DMS79 (cell line): ENCODE measurements around the gene DNM3.

ENCODE experiments used
- DNase-seq: peaks from one replicate; lab custom pipeline; 2025; lab: John Stamatoyannopoulos, UW

Gene DNM3

DNA sequence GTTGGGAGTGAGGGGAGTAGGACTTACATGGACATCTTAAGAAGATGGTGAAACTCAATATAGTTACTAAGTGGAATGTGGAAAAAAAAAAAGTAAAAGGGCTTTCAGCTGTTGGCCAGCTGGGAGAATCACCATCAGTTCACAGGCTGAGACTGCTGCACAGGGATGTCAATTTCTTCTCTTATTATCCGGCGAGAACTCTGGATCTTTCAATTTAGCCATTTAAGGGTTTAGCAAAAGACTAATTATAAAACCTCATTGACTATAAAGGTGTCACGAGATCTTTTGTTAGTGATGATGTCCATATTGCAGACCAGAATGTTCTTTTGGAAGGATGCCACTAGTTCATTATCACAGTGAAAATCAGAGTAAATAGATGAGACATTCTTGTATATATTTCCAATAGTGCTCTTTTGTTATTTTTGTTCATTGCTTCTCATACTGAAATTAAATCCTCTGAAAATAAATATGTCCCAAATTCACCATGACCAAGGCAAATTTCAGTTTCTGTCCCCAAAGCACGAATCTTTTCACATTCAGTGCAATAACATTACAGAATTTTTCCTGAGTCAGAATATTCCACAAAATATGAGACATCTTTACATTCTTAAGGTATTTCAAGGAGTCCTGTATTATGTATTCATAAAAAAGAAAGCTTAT, 266.1 kb downstream of the DNM3 start:
- no peak for DNase-seq

DNA sequence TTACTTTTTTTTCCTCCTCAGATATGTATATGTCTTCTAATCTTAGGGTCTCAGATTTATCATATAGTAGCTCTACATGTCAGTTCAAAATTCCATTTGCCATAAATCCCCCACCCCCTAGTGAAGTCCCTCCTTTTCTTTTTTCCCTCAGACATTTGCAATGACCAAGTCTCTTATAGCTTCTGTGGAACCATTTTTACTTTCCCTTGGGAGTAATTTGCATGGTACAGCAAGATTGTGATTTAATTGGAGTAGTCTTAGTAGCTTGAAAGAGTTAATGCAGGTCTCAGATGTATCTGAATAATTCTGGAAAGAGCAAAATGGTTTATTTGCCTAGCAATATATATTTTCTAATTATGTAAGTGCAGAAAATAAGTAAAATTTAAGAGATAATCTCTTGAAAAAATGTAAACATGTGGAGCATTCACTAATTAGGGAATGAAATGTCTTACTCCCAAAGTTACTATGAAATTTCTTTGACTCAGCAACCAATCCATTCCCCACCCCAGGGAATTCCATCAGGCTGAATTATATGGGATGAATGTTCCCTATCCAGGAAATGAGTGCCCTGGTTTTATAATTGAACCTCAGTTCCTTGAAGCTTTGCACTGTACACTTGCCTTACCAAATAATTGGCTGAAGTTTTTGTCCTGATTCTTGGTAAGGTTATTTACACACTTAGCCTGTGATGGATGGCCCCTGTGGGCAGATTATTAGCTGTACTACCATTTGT, 267.0 kb downstream of the DNM3 start:
- DNase-seq: no peak

DNA sequence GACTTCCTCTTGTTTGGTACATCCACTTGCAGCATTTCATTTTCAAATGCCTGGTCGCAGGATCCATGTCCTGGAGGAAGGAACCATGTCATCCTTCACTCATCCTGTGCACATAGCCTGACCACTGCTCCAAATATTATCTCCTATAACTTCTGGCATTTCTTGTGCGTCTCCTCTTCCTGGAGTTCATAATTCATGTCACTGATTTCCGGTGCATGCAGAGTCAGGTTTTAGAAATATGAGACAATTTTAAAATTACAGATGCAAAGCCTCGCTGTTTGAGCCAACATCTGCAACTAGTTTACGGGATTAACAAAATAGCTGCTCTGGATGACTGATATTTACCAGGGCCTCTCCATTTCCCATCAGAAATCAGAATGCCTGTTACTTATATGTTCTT, 268.1 kb downstream of the DNM3 start:
- no peak for DNase-seq

DNA sequence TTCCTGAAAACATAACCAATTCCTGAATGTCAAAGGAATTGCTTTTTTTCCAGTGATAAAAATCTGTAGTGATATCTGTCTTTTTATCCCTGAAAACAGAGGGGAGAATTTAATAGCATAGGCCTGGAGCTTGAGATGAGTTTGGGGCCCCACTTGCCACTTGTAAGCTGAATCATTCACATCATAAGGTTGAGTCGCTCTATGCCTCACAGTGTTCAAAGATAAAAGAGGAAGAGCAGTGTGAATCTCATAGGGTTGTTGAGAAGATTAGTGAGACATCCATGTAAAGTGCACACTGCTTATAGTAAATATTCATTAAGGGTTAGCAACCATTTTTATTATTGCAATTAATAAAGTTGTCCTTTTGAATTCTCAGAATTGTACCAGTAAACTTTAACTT, 271.3 kb downstream of the DNM3 start:
- DNase-seq: no peak

DNA sequence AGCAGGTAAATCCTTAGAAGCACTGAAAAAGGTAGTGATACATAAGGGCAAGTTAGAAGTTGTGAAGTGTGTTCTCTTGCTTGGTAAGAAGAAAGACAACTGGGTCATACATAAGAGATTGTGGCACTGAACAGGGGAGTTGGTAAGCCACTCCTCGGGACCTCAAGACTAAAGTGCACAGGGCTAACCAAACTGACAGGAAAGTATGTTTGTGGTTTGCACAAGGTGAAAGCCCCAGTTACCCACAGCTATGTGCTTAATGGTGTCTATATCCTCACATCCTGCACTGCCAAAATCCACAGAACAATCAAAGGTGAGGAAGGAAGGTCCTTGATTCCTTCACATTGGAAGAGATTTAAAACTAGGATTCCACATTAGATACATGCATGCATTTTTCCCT, 276.5 kb downstream of the DNM3 start:
- DNase-seq: no peak

DNA sequence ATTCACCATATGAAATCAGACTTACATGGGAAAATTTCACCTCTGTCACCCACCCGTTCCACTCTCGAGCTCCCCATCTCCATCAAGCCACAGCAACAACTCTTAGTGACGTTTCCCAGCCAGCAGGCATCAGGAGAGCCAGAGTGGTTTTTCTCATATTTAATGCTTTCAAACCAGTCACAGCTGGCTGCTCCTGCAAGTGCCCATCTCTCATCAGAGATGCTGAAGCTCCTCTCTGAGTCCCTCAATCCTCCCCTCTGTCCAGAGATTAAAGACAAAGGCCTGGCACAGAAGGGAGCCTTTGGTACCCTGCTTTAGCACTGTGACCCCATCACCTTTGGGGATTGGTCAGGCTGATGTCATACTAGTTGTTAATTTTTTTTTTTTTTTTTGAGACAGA, 277.3 kb downstream of the DNM3 start:
- no peak for DNase-seq

DNA sequence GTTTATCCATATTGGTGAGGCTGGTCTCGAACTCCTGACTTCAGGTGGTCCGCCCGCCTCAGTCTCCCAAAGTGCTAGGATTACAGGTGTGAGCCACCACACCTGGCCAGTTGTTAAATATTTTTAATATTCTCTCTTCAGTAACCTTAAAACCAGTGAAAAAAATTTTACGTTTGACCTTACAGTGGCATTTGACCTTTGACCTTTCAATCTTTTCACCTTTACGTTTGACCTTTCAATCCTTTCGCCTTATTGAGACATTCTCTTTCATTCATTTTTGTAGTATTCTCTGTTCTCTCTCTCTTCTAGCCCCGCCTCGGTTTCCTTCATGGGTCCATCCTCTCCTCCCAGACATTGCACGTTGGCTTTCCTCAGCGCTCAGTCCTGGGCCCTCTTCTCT, 277.9 kb downstream of the DNM3 start:
- no peak for DNase-seq

DNA sequence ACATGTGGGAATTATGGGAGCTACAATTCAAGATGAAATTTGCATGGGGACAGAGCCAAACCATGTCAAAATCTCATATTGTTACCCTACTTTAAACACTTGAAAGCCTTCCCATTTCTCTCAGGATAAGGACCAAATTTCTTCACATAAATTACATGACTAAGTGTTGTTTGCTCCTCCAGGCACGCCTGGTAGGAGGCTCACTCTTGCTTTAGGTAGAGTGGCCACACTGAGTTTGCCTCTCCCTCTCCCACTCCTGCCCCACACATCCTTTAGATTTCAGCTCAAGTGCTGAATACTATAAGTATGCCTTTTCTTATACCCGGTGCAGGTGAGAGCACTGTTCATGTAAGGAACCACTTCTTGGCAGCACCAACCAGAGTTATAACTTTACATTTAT, 279.1 kb downstream of the DNM3 start:
- no peak for DNase-seq

DNA sequence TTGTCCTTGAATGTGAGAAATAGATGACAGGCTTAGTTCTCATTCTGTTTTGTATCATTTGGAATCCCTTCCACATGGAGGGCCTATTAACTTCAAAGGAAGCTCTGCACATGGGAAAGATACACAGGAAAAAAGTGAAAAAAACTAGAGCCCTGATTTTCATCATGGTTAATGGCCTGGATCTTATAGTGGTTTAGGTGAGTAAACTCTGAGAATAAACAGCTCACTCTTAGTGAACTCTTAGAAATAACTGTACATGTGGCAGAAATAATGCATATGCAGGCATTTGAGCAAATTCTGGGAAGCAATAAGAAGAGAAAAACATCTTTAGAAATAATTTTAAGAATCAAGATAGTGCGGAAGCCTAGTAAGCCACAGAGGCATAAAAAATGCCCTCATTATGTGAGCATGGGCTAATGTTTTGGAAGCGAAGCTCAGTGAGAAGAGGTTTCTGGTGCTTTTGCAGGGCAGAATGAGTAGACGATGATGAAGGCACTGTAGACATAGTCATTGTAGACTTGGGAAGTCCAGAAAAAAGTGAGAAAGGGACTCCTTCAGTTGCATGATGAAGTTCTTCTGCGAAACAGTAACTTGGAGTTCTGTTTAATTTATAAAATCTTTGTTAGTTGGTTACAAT, 279.9 kb downstream of the DNM3 start:
- no peak for DNase-seq

DNA sequence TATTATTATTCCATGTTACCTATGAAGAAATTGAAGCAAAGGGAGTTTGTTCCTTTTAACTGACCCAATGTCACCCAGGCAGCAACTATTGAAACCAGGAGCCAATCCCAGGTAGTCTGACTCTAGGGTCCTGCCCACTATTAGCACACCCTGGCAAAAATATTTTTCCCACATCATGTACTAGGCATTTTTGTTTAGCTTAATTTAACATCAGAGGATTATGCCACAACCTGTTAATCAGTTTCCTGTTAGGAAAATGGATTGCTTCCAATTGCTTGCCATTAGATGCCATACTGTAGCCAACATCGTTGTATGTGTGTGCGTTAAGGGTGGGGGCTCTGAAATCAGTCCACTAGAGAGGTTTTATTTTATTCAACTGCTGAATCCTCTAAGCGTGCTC, 281.1 kb downstream of the DNM3 start:
- no peak for DNase-seq

DNA sequence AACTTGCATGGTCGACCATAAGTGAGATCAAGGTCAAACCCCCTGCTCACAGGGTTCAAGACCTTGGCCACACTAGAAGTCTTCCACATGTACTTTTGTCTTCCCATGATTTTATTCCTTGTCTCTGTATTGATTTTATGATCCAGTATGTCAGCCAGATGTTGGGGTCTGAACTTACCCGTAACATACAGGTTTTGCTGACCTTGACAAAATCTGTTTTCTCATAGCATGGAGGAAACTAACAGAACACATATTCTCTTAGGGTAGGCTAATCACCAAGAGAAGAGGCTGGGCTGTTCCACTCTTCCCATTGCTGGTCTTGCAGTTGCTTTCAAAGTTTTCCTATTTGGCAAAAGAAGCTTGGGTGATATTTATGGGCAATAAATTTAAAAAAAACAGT, 284.0 kb downstream of the DNM3 start:
- DNase-seq: no peak

DNA sequence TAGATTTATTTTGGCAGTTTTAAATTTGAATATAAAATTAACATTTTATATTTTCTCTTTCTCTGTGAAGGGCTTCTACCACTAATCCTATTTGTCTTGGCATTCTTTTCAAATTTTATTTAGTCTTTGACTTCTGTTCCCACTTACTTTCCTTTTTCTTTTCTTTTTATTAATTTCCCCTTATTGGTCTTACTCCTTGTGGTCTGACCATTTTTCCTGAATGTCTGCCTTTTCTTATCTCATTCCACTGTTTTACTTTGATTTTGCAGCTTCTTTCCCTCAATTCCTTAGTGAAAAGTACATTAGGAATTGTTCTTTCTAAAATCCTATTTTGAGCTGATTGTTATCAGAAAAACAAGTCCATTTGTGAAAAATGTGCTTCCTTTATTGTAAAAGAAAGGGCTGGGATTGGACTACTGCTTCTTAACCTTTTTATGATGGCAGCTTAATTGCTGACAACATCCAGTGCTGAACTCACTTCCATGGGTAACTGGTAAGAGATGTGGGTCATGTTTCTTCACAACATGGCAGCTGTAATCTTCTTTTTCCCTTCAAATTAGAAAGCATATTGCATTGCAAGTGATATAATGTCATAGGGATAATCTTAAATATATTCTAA, 284.6 kb downstream of the DNM3 start:
- no peak for DNase-seq

DNA sequence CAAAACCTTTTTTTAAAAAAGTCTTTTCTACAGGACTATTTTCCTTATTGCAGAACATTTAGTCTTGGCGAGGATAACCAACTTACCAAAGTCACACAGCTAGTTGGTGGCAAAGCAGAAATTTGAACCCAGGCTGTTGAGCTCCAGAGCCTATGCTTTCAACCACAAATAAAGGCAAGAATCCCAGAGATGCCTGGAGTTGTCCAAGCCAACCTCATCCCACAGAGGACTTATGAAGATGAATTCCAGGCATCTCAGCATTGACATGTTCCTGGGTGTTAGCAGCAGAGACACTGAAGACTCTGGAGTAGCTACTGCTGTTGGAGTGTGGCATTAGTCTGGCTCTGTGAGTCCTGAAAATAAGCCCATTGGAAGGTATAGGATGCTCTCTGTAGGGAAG, 291.5 kb downstream of the DNM3 start:
- DNase-seq: no peak

DNA sequence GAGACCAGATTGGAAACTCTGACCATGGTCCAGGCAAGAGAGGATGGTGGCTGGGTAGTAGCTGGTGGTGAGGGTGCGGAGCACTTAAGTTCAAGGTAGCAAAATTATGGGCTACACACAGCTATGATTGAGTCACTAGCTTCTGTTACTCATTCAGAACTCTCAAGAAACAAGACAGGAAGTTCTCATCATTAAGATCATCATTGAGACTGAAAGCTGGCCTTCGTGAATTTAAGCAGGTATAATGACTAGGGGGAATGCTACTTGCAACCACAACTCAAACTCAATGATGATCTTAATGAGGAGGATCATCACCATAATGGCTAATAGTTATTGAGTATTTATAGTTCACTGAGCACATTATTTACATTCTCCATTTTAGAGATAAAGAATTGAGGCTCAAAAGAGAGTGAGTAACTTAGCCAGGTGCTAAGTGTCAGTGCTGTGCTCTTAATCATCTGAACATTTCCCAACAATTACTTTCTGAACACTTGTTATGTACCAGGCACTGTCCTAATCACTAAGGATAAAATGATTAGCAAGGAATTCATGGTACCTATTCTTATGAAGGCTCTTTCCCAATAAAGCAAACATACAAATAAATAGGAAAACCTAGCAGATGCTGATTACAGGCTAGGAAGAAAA, 292.9 kb downstream of the DNM3 start:
- DNase-seq: no peak

DNA sequence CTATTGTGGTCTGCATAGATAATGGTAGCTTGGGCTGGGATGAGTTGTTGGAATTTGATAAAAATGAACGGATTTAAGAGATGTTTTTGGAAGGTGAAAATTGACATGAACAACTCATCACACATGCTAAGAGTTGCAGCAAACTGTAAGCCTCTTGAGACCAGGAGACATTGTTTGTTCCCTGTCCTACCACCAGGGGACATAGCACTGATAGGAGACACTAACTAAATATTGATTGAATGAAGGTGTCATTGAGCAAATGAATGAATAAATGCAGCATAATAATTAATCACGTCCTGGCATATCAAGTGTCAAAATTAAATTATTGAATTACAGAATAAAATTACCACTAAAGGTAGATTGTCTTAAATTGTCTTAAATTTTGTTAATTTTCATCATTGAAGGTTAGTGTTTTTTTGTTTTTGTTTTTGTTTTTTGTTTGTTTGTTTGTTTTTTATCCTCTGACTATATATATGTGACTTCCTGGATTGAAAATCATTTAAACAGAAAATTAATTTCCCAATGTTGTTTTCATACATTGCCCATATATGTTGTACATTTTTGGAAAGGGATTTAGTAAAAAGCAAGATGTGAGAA, 293.9 kb downstream of the DNM3 start:
- DNase-seq: no peak

DNA sequence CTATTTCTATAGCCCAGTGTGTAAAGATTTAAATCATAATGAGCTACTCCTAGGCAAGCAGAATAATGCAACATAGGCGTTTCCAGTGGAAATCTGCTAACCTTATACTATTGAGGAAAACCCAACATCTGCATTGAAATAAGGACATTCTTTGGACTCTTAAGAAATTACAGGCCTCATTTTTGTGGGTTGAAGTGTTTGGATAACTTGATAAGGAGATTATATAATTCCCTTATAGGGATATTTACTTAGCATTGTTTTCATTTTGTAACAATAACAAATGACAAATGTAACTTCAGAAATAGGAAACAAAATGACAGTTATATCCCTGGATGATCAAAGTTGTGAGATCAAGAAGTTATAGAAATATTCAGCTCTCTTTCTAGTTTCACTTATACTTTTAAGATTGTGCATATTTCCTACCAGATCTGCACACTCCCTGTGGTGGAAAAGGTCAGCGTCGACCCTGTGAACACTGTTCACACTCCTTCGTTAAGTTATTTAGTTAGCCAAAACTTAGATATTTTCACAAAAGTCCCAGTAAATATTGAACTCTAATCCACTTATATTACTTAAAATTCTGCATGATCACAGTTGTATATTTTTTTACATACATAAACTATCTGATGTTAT, 294.8 kb downstream of the DNM3 start:
- no peak for DNase-seq

DNA sequence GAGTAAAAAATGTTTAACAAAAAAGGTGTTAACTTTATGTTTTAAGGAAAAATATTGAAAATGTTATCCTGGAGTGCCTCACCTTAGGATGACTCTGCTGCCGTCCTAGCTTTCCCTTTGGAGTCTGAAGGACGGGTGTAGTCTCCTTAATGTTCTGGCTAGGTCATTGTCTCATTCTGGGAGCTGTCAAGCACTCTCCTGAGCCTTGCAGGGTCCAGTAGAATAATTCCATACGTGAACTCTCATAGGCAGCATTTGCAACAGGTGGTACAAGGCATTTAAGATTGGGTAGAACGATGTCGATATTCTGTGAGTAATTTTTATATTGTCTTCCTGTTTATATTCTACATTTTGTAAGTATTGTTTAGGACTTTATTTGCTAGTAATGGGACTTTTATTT, 295.6 kb downstream of the DNM3 start:
- DNase-seq: no peak

DNA sequence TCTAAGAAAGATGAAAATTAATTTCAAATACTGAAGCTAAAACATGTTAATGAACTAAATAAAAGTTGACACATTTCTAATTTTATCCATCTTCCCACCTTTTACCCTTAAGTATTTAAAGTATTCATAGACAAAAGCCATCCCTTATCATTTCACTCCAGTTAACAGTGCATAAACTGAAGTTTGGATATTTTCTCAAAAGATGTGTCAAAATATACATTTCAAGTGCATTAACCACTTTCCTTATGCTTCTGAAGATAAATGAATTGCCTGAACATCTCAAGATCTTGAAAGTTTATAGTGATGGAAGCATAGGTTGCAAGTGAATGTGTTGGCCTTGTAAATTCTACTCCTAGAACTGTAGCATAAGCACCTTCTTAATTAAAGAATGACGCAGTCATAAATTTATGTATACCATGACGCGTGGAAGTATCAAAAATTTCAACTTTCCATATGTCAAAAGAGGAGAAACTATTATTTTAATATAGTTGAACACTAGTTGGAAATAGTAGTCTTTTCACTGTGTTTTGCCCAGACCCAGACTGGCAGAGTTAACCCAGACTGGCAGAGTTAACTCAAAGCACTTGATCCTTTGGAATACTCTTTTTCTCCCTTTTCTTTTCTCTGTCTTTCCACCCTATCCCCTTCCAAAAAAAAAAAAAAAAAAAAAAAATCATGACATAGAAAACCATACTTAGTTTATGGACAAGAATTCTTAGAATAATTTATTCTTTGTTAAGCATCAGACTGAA, 296.6 kb downstream of the DNM3 start:
- DNase-seq: no peak

DNA sequence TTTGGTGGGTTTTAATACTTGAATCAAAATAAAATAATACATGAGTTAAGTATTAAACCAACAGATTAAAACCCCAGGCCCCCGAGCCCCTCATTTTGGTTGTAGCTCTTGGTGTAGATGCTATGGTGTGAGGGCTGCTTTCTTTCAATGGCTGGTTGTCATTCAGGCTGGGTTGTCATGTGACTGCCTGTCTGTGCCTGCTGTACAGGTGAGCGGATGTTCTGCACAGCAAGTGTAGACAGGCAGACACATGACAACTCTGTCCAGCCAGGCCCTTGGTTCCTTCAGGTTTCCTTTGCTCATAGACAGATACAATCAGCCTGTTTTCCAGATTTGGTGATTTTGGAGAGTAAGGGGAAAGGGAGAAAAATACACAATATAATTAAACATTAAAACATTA, 297.3 kb downstream of the DNM3 start:
- no peak for DNase-seq

DNA sequence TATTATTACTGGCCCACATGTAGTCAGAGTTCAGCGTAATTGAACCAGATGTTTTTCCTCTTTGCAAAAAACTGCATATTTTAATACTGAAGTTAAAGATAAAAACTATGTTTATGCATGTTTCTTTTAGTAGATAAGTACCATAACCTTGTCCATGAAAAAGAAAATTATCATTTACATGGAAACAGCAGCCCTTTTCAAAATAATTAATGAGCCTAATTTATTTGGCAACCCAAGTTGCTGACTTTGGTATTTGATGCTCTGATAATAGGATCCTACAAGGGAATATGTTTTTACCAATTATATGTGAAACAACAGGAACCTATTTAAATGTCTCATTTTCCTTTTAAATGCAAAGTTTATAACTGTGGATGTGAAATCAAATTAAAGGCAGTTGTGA, 297.9 kb downstream of the DNM3 start:
- DNase-seq: no peak

DNA sequence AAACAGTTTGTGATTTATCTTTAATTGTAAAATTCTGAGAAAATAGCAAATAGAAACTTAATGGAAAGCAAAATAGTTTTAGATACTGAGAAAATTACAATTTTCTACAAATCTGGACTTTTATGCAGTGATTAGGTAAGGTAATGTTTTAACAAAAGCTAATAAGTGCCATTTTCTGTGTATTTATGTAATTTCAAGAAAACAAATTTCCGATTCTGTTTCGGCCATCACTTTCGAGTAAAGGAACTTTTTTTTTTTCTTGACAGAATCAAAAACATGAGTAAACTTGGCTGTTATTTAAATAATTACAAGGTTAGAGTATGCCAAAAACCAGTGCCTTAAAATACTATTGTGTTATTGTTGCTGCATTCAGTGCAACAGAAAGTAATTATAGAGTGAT, 298.8 kb downstream of the DNM3 start:
- DNase-seq: no peak
